ENCODE measurements around the gene CDH23.

The CDH23 gene

DNA sequence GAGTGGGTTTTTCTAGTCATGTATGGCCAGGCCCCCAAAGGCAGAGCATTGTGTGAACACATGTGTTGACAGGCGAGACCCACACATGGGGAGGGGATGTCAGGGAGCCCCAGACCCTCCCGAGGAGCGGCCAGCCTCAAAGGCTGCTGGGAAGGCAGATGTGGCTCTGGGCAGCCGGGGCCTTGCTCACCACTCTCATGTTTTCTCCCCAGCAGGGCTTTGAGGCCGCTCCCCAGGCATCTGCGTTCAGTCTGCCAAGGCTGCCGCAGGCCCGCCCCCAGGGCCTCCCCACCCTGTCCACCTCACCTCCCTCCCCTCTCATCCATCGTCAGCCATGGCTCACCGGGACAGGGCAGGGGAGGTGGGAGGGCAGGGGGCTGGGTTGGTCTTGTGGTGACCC is 393.2 kb downstream of the CDH23 start:
- TF ChIP-seq POLR2AphosphoS5 (IDR thresholded peaks at IDR 0.05; ENCODE audit: low read depth, low read length) (no peak), REST (IDR thresholded peaks at IDR 0.05; ENCODE audit: insufficient read depth in 1 of 2, low read depth in 2 of 2, low read length in 2 of 2) (no peak), FOXP2 (optimal IDR thresholded peaks at IDR 0.05; ENCODE audit: borderline replicate concordance, extremely low read depth, extremely low read length, insufficient read depth) (no peak), SIN3A (IDR thresholded peaks at IDR 0.05; ENCODE audit: borderline replicate concordance, insufficient read depth, low read length) (no peak), TAF1 (IDR thresholded peaks at IDR 0.05; ENCODE audit: borderline replicate concordance, insufficient read depth, low read length) (no peak)

DNA sequence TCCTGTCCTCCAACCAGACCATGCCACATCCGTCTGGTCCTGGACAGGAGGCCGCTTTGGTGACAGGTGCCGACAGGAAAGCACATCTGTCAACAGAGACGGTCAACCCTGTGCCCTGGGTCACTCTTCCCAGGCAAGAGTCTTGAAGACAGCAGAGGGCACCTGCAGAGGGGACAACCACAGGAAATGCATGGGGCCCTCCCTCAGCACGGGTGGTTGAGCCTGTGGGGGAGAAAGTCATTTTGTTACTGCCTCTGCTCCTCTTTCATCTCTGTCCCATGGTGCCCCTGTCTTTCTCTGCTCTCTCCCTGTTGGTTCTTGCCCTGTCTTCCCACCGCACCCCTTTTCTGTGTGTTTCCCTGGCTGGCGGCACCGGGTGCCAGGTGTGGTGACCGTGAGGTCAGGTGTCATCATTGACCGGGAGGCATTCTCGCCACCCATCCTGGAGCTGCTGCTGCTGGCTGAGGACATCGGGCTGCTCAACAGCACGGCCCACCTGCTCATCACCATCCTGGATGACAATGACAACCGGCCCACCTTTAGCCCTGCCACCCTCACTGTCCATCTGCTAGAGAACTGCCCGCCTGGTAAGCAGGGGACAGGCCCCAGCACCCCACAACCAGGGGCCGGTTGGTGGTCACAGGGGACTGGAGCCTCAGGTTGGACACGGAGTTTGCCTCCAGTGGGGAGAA is 394.2 kb downstream of the CDH23 start:
- TF ChIP-seq SIN3A (IDR thresholded peaks at IDR 0.05; ENCODE audit: borderline replicate concordance, insufficient read depth, low read length) = no peak

- TF ChIP-seq SIN3A (IDR thresholded peaks at IDR 0.05; ENCODE audit: borderline replicate concordance, insufficient read depth, low read length) (no peak), REST (IDR thresholded peaks at IDR 0.05; ENCODE audit: insufficient read depth in 1 of 2, low read depth in 2 of 2, low read length in 2 of 2) (peak; percentile 97 to 100)
Observed at GRCh38 chr10:71795248-71795647, 398.5 kb downstream of the CDH23 start.

GRCh38 chr10:71796749-71797405 is 400.2 kb downstream of the CDH23 start:
- TF ChIP-seq POLR2AphosphoS5 (IDR thresholded peaks at IDR 0.05; ENCODE audit: low read depth, low read length) (no peak), SIN3A (IDR thresholded peaks at IDR 0.05; ENCODE audit: borderline replicate concordance, insufficient read depth, low read length) (no peak), TAF1 (IDR thresholded peaks at IDR 0.05; ENCODE audit: borderline replicate concordance, insufficient read depth, low read length) (no peak), FOXP2 (optimal IDR thresholded peaks at IDR 0.05; ENCODE audit: borderline replicate concordance, extremely low read depth, extremely low read length, insufficient read depth) (no peak), REST (IDR thresholded peaks at IDR 0.05; ENCODE audit: insufficient read depth in 1 of 2, low read depth in 2 of 2, low read length in 2 of 2) (no peak)

DNA sequence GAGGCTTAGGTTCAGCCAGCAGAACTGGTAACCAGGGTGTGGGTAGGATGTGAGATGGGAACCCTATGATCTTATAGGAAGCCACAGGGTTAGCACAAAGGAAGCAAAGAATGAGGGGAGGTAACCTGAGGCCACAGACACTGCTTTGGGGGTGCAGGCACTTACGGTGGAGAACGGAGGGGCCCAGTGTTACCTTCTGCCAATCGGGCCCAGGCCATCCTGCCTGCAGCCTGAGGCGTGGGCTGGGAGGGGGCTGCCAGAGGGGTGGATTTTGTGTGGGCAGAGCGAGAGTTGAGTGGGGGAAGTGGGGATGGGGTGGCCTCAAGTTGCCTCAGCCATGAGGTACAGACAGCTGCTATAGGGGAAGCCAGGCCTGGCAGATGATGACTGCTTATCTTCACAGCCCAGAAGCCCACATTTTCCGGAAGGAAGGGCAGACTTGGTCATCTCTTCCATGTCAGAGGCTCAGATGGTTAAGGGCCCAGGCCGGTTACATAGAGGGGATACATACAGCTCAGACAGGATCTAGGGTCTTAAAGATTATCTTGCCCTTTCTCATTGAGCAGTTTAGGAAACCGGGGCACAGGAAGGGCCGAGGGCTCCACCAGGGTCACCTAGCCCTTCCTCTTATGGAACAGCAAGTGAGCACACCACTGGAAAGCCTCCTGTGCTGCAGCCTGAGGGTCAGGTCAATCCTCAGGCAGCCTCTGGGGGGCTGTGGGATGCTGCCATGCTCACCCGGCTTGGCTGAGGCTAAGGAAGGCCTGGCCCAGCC is 401.0 kb downstream of the CDH23 start:
- TF ChIP-seq TAF1 (IDR thresholded peaks at IDR 0.05; ENCODE audit: borderline replicate concordance, insufficient read depth, low read length) (no peak), REST (IDR thresholded peaks at IDR 0.05; ENCODE audit: insufficient read depth in 1 of 2, low read depth in 2 of 2, low read length in 2 of 2) (no peak), POLR2AphosphoS5 (IDR thresholded peaks at IDR 0.05; ENCODE audit: low read depth, low read length) (no peak), SIN3A (IDR thresholded peaks at IDR 0.05; ENCODE audit: borderline replicate concordance, insufficient read depth, low read length) (no peak), FOXP2 (optimal IDR thresholded peaks at IDR 0.05; ENCODE audit: borderline replicate concordance, extremely low read depth, extremely low read length, insufficient read depth) (no peak)
